Natural killer cell (primary cell): ENCODE data around the gene CPLX1. TPM values are rescaled to one million over a fixed set of nuclear protein-coding genes. Genes with fewer than 3 reads are reported as not detected.

Experiments used
- ATAC-seq, 3 donors: fragments of 150-1000 bp in 2 of 3; fragments of 200-7000 bp in 1 of 3; cut with Tn5 transposase; 1 replicate in 1 of 3; 2 replicates in 2 of 3; pipeline ENCODE4 v1.10.0; 2021; ENCODE audit warnings: mild to moderate bottlenecking in 2 of 3, moderate library complexity in 2 of 3
- DNase-seq, 2 donors: peaks; one replicate each; pipeline versions ENCODE4 v3.0.0 to v3.0.0-alpha.2; 2013 to 2021; ENCODE audit warnings: mixed read lengths in 1 of 2
- H3K27ac ChIP-seq: one replicate; pipeline ENCODE4 v1.5.1; 2013; ENCODE audit warnings: mild to moderate bottlenecking, low read length
- H3K27me3 ChIP-seq: one replicate; pipeline ENCODE4 v1.6.1; 2013; ENCODE audit warnings: low read length; ENCODE audit not compliant: control insufficient read depth, insufficient read depth
- H3K36me3 ChIP-seq: one replicate; pipeline ENCODE4 v1.6.1; 2013; ENCODE audit warnings: low read length; ENCODE audit not compliant: control insufficient read depth, insufficient read depth
- H3K4me1 ChIP-seq: one replicate; pipeline ENCODE4 v1.6.1; 2013; ENCODE audit warnings: low read length; ENCODE audit not compliant: control insufficient read depth, insufficient read depth
- H3K4me3 ChIP-seq: one replicate; pipeline ENCODE4 v1.5.1; 2013; ENCODE audit warnings: low read length
- H3K9me3 ChIP-seq: one replicate; pipeline ENCODE4 v1.6.1; 2013; ENCODE audit warnings: low read length; ENCODE audit not compliant: control insufficient read depth, insufficient read depth
- H3K27ac Mint-ChIP-seq, 2 donors: one replicate each; pipeline ENCODE4 v1.8.0; 2022; ENCODE audit warnings: mild to moderate bottlenecking in 2 of 2, mixed read lengths in 2 of 2, moderate library complexity in 1 of 2
- H3K27me3 Mint-ChIP-seq, 2 donors: one replicate each; pipeline ENCODE4 v1.8.0; 2022; ENCODE audit warnings: low read depth in 2 of 2, mixed read lengths in 2 of 2
- H3K36me3 Mint-ChIP-seq: one replicate; pipeline ENCODE4 v1.8.0; 2022; ENCODE audit warnings: mixed read lengths
- H3K4me1 Mint-ChIP-seq, 2 donors: one replicate each; pipeline ENCODE4 v1.8.0; 2022; ENCODE audit warnings: mixed read lengths in 2 of 2
- H3K4me3 Mint-ChIP-seq: one replicate; pipeline ENCODE4 v1.8.0; 2022; ENCODE audit warnings: mild to moderate bottlenecking, moderate library complexity, mixed read lengths
- H3K9me3 Mint-ChIP-seq, 2 donors: one replicate each; pipeline ENCODE4 v1.8.0; 2022; ENCODE audit warnings: mixed read lengths in 2 of 2
- WGBS: methylation state at CpG from one replicate; pipeline ENCODE4 v1.1.7; 2013; ENCODE audit warnings: missing lambda C conversion rate; ENCODE audit not compliant: insufficient coverage; 5-methylcytosine and 5-hydroxymethylcytosine counted together
- intact Hi-C: fragments of 100-400 bp; cut with micrococcal nuclease; formaldehyde crosslinking; loops from one replicate; pipeline ENCODE4 v1.14.2; 2022
- total RNA-seq, 4 donors: library from RNA; stranded (reverse); fragments of 120-200 nt in 1 of 4; gene quantifications; one replicate each; pipeline versions ENCODE4 v1.2.3 to v1.2.4, GENCODE V29; 2013 to 2022
- TF ChIP-seq, protein P1 (sequence below): fragments of 200-600 bp; IDR thresholded peaks from one replicate; pipeline ENCODE4 v1.8.0; 2022; ENCODE audit warnings: antibody characterized with exemption

Gene CPLX1
- total RNA-seq, 3 donors from 2014 or later (not counting 1 experiment from before 2014, with no cell fraction given) = not detected

DNA sequence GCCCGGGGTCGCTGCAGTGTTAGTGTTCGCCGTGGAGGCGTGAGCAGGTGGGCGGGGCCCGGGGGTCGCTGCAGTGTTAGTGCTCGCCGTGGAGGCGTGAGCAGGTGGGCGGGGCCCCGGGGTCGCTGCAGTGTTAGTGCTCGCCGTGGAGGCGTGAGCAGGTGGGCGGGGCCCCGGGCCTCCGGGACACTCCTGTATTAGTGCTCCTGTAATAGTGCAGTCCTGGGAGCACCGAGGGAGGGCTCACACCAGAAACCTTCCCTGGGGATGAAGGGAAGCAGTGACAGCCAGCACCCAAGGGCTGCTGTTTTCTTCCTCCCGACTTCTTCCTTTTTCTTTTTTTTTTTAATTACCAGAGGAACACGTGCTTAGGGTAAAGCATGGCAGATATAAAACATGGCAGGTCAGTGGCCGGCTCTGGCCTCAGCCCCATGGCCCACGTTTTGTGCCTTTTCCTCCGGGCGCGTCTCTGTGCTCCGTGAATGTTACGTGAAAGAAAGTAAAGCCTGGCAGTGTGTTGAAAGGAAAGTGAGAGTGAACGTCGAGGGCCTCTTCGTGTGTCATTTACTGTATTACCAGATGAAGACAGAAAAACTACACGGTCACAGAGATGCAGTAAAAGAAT is 78.3 kb downstream of the CPLX1 start:
- intact Hi-C loops = no loop called here
- no peaks in the 10 kb centered on the region for H3K4me1 ChIP-seq
- H3K9me3 ChIP-seq = no peaks in the 10 kb centered on the region
- Mint-ChIP-seq H3K27ac (no peak overlapping the region), H3K9me3 (no peaks in the 10 kb centered on the region), H3K27me3 (no peaks in the 10 kb centered on the region), H3K4me1 (peaks cover 14 to 16% of the 10 kb centered on the region in 2 donors), H3K36me3 (no peaks in the 10 kb centered on the region), H3K4me3 (no peak overlapping the region)
- 98% methylated on average over 20 of the region's 34 CpGs for WGBS
- no peak for DNase-seq
- TF ChIP-seq, protein P1, sequence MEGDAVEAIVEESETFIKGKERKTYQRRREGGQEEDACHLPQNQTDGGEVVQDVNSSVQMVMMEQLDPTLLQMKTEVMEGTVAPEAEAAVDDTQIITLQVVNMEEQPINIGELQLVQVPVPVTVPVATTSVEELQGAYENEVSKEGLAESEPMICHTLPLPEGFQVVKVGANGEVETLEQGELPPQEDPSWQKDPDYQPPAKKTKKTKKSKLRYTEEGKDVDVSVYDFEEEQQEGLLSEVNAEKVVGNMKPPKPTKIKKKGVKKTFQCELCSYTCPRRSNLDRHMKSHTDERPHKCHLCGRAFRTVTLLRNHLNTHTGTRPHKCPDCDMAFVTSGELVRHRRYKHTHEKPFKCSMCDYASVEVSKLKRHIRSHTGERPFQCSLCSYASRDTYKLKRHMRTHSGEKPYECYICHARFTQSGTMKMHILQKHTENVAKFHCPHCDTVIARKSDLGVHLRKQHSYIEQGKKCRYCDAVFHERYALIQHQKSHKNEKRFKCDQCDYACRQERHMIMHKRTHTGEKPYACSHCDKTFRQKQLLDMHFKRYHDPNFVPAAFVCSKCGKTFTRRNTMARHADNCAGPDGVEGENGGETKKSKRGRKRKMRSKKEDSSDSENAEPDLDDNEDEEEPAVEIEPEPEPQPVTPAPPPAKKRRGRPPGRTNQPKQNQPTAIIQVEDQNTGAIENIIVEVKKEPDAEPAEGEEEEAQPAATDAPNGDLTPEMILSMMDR = no peak
- H3K36me3 ChIP-seq = no peaks in the 10 kb centered on the region
- H3K27ac ChIP-seq = no peak overlapping the region
- H3K27me3 ChIP-seq = no peaks in the 10 kb centered on the region
- no peak overlapping the region for H3K4me3 ChIP-seq
- no peak for ATAC-seq

DNA sequence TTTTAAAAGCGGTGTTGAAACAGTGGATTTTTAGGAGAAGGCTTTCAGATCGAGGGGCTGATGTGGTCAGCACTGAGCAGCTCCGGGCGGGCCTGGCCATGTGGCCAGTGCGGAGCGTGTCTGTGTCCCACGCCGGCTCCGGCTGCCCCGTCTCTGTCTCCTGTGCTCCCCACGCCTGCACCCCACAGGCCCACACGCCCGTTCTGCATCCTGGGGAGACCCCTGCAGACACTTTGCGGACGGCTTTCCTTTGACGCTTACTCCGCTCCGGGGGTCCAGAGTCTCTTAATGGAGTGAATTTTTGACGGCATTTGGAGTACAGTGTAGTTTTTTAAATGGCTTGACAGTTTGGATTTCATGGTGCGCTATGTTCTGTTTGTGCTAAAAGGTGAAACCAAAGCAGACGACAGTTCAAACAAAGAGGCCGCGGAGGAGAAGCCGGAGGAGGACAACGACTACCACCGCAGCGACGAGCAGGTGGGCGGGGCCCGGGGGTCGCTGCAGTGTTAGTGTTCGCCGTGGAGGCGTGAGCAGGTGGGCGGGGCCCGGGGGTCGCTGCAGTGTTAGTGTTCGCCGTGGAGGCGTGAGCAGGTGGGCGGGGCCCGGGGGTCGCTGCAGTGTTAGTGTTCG is 81.6 kb downstream of the CPLX1 start:
- H3K4me1 ChIP-seq = no peaks in the 10 kb centered on the region
- peak overlapping the region; percentile 46 to 48 for H3K27ac Mint-ChIP-seq
- no peaks in the 10 kb centered on the region for H3K36me3 Mint-ChIP-seq
- WGBS = 96% methylated on average over 28 of the region's 44 CpGs
- no peaks in the 10 kb centered on the region for H3K27me3 Mint-ChIP-seq
- DNase-seq (no peak), ATAC-seq (no peak)
- H3K27ac ChIP-seq = no peak overlapping the region
- no peaks in the 10 kb centered on the region for H3K36me3 ChIP-seq
- peaks cover 7 to 15% of the 10 kb centered on the region in 2 donors for H3K4me1 Mint-ChIP-seq
- intact Hi-C loops = loop anchor here (5.0 kb wide), 1 partner anchor 608 kb away; no protein-coding TSS in a partner anchor
- no peaks in the 10 kb centered on the region for H3K27me3 ChIP-seq
- TF ChIP-seq, protein P1 = no peak
- H3K4me3 Mint-ChIP-seq = no peak overlapping the region
- no peak overlapping the region for H3K4me3 ChIP-seq
- no peaks in the 10 kb centered on the region for H3K9me3 ChIP-seq
- H3K9me3 Mint-ChIP-seq = no peaks in the 10 kb centered on the region

DNA sequence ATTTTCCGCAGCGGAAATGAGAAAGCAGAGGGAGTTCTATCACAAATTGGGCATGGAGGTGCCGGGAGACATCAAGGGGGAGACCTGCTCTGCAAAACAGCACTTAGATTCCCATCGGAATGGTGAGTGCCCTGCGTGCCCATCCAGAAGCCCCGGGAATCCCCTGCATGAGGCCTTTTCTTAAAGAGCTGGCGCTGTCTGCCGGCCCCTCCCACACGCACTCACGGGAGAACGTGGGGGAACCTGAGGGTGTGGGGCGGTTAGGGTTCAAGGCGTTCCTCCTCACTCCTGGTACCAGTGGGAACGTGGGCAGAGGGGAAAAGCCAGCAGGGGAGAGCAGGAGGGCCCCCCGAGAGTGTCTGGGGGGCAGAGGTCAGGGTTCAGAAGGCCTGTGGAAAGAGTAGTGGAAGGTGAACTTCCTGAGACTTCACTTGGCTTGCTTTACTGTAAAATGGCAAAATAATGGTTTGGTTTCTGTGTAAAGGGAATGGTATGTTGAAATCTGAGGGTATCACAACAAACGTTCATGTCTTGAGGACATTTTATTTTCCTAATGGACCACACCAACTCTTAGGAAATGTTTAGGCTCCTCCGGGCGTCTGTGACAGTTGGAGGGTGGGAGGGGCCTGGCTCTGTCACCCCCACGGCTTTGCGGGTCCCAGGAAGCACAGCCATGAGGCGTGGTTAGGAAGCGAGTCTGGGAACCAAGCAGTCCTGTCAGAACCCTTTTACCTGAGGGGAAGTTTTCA is 82.3 kb downstream of the CPLX1 start:
- H3K27me3 ChIP-seq = no peaks in the 10 kb centered on the region
- no peaks in the 10 kb centered on the region for H3K9me3 ChIP-seq
- WGBS = 90% methylated on average over 22 of the region's 22 CpGs
- intact Hi-C loops = loop anchor here (2.0 to 5.0 kb wide), 2 partner anchors 243 to 609 kb away; partner anchors contain the start of gene IDUA
- Mint-ChIP-seq H3K27ac (peak overlapping the region in 1 of 2 donors; percentile 50), H3K9me3 (no peaks in the 10 kb centered on the region), H3K36me3 (no peaks in the 10 kb centered on the region), H3K27me3 (no peaks in the 10 kb centered on the region), H3K4me1 (peaks cover 7 to 15% of the 10 kb centered on the region in 2 donors), H3K4me3 (no peak overlapping the region)
- no peaks in the 10 kb centered on the region for H3K4me1 ChIP-seq
- no peak for ATAC-seq
- TF ChIP-seq, protein P1 = no peak
- H3K27ac ChIP-seq = no peak overlapping the region
- DNase-seq = no peak
- H3K36me3 ChIP-seq = no peaks in the 10 kb centered on the region
- H3K4me3 ChIP-seq = no peak overlapping the region
